HepG2 (cell line): ENCODE measurements around the gene GSTT2. TPM values are rescaled to one million over a fixed set of nuclear protein-coding genes. Genes with fewer than 3 reads are reported as not detected.
A peak's percentile ranks its signal among the peaks of the same experiment; 100 is the strongest.

Experiments used
- ATAC-seq: fragments of 200-7000 bp; cut with Tn5 transposase; 3 replicates; pipeline ENCODE4 v1.9.1; 2020; ENCODE audit warnings: mild to moderate bottlenecking, moderate library complexity
- BruUV-seq: library from RNA; stranded (reverse); fragments of 400-500 nt; replicated peaks from 2 replicates; lab custom pipeline; 2021; lab: Mats Ljungman, UMichigan
- CTCF ChIA-PET: fragments of 300-600 bp; formaldehyde crosslinking; extraction: SDS; loops from one replicate; lab custom pipeline; 2021; ENCODE audit warnings: low total read pairs, inconsistent platforms, low intra/inter-chr PET ratio; lab: Yijun Ruan, JAX
- POLR2A ChIA-PET: fragments of 350-600 bp; sonication (Branson Sonifier 250); formaldehyde crosslinking; loops from one replicate; lab custom pipeline; 2020; ENCODE audit warnings: antibody characterized with exemption, inconsistent platforms; lab: Yijun Ruan, JAX
- DNase-seq: peaks from one replicate; pipeline ENCODE4 v3.0.0-alpha.2; 2015; ENCODE audit warnings: low spot score
- FAIRE-seq: peaks from 3 replicates; lab custom pipeline; 2011; peaks lifted over from hg19 to GRCh38; lab: Jason Lieb, UNC
- H2AFZ ChIP-seq: one replicate; pipeline ENCODE4 v1.6.1; 2011; ENCODE audit warnings: low read length, inconsistent platforms
- H3K27ac ChIP-seq: fragments of 300-600 bp; 3 replicates; pipeline ENCODE4 v1.8.0; 2011; ENCODE audit warnings: mixed run types, mild to moderate bottlenecking, mixed read lengths, low read length, inconsistent platforms; ENCODE audit not compliant: insufficient read depth; ENCODE audit errors: extremely low read length
- H3K27me3 ChIP-seq, 2 experiments: fragments of 200-600 bp in 1 of 2; 2 replicates in 1 of 2; 3 replicates in 1 of 2; pipeline versions ENCODE4 v1.6.0 to v1.8.0; 2011; ENCODE audit warnings: low read length in 2 of 2, mild to moderate bottlenecking in 2 of 2, moderate library complexity in 2 of 2, inconsistent platforms in 1 of 2; ENCODE audit not compliant: insufficient read depth in 2 of 2, control insufficient read depth in 1 of 2
- H3K36me3 ChIP-seq, 2 experiments: fragments of 200-600 bp in 1 of 2; replicated peaks in 1 of 2; 2 replicates in 1 of 2; 3 replicates in 1 of 2; pipeline versions ENCODE4 v1.5.1 to v1.8.0; 2011; ENCODE audit warnings: low read length in 2 of 2, inconsistent platforms in 1 of 2; ENCODE audit not compliant: insufficient read depth in 2 of 2, control insufficient read depth in 1 of 2
- H3K4me1 ChIP-seq: 2 replicates; pipeline ENCODE4 v1.5.1; 2012; ENCODE audit warnings: low read length, inconsistent platforms; ENCODE audit not compliant: insufficient read depth
- H3K4me2 ChIP-seq: 2 replicates; pipeline ENCODE4 v1.6.0; 2011; ENCODE audit warnings: low read depth, low read length, inconsistent platforms
- H3K4me3 ChIP-seq, 3 experiments: fragments of 200-600 bp in 1 of 3; sonication (generic), shearing (Covaris generic) in 1 of 3; replicated peaks in 1 of 3; 2 replicates each; pipeline ENCODE4 v1.5.1; 2011 to 2016; ENCODE audit warnings: low read length in 3 of 3, inconsistent platforms in 2 of 3, low read depth in 2 of 3, mild to moderate bottlenecking in 2 of 3, control low read depth in 1 of 3, mixed read lengths in 1 of 3; ENCODE audit not compliant: insufficient read depth in 1 of 3
- H3K79me2 ChIP-seq: one replicate; pipeline ENCODE4 v1.6.1; 2011; ENCODE audit warnings: low read length, inconsistent platforms; ENCODE audit not compliant: insufficient read depth
- H3K9ac ChIP-seq: 2 replicates; pipeline ENCODE4 v1.6.0; 2011; ENCODE audit warnings: mild to moderate bottlenecking, low read depth, low read length, inconsistent platforms; ENCODE audit not compliant: insufficient read depth
- H3K9me3 ChIP-seq: 2 replicates; pipeline ENCODE4 v1.5.1; 2012; ENCODE audit warnings: mild to moderate bottlenecking, low read length
- H4K20me1 ChIP-seq: 2 replicates; pipeline ENCODE4 v1.6.0; 2011; ENCODE audit warnings: inconsistent platforms, mild to moderate bottlenecking, low read length, moderate library complexity; ENCODE audit not compliant: insufficient read depth
- CC2D1A ChIP-seq: sonication (generic); formaldehyde crosslinking; IDR thresholded peaks from 2 replicates; pipeline ENCODE4 v1.8.1; 2023; ENCODE audit warnings: mild to moderate bottlenecking, missing genetic modification reagents
- ETV6 ChIP-seq: sonication (generic); formaldehyde crosslinking; conservative IDR thresholded peaks from 2 replicates; pipeline ENCODE4 v1.4.0; 2020; ENCODE audit warnings: missing genetic modification reagents
- FLYWCH1 ChIP-seq: sonication (generic); formaldehyde crosslinking; IDR thresholded peaks from 2 replicates; pipeline ENCODE4 v1.8.1; 2023; ENCODE audit warnings: mild to moderate bottlenecking, missing genetic modification reagents
- JUNB ChIP-seq: sonication (generic); formaldehyde crosslinking; IDR thresholded peaks from 2 replicates; pipeline ENCODE4 v1.8.0; 2022; ENCODE audit warnings: missing genetic modification reagents, mild to moderate bottlenecking, borderline replicate concordance
- KDM5A ChIP-seq: fragments of 200-600 bp; sonication (generic); IDR thresholded peaks from 2 replicates; pipeline ENCODE4 v1.7.0; 2018; ENCODE audit warnings: antibody characterized with exemption, mild to moderate bottlenecking, low read length, borderline replicate concordance
- KLF13 ChIP-seq: sonication (generic); formaldehyde crosslinking; IDR thresholded peaks from 2 replicates; pipeline ENCODE4 v1.4.0; 2020; ENCODE audit warnings: mild to moderate bottlenecking, missing genetic modification reagents
- NR2F1 ChIP-seq, 2 experiments: fragments of 450-650 bp in 1 of 2; formaldehyde crosslinking in 1 of 2; IDR thresholded peaks; 2 replicates each; pipeline versions ENCODE4 v1.5.0 to v1.6.1; 2016 to 2020; ENCODE audit warnings: mild to moderate bottlenecking in 1 of 2, missing compliant biosample characterization in 1 of 2, missing genetic modification reagents in 1 of 2, moderate library complexity in 1 of 2
- SMARCC2 ChIP-seq: fragments of 450-650 bp; IDR thresholded peaks from 2 replicates; pipeline ENCODE4 v1.6.1; 2017; ENCODE audit warnings: antibody characterized with exemption, mild to moderate bottlenecking
- SSRP1 ChIP-seq: IDR thresholded peaks from 2 replicates; pipeline ENCODE4 v1.6.1; 2016; ENCODE audit warnings: control low read depth
- TEAD2 ChIP-seq: sonication (generic); formaldehyde crosslinking; IDR thresholded peaks from 2 replicates; pipeline ENCODE4 v1.9.0; 2021; ENCODE audit warnings: missing genetic modification reagents
- U2AF2 ChIP-seq: fragments of 200-400 bp; formaldehyde crosslinking; IDR thresholded peaks from 2 replicates; pipeline ENCODE4 v1.6.1; 2017; ENCODE audit warnings: low read depth, mild to moderate bottlenecking, low read length
- YEATS4 ChIP-seq: sonication (generic); formaldehyde crosslinking; IDR thresholded peaks from 2 replicates; pipeline ENCODE4 v1.4.0; 2020; ENCODE audit warnings: missing genetic modification reagents, borderline replicate concordance
- ZFY ChIP-seq: sonication (generic); formaldehyde crosslinking; IDR thresholded peaks from 2 replicates; pipeline ENCODE4 v1.4.0; 2020; ENCODE audit warnings: missing genetic modification reagents
- ZNF207 ChIP-seq: fragments of 450-650 bp; IDR thresholded peaks from 2 replicates; pipeline ENCODE4 v1.6.1; 2016; ENCODE audit warnings: antibody characterized with exemption, borderline replicate concordance
- ZNF263 ChIP-seq: sonication (generic); formaldehyde crosslinking; IDR thresholded peaks from 2 replicates; pipeline ENCODE4 v1.4.0; 2020; ENCODE audit warnings: missing genetic modification reagents
- ZNF33A ChIP-seq: sonication (generic); formaldehyde crosslinking; IDR thresholded peaks from 2 replicates; pipeline ENCODE4 v1.5.1; 2020; ENCODE audit warnings: missing genetic modification reagents, mild to moderate bottlenecking, moderate library complexity, borderline replicate concordance
- ZNF614 ChIP-seq: IDR thresholded peaks from 2 replicates; pipeline ENCODE4 v1.6.1; 2018; ENCODE audit warnings: missing biosample characterization, missing genetic modification reagents, inconsistent platforms, borderline replicate concordance
- WGBS: methylation state at CpG from one replicate; pipeline ENCODE4 v1.1.6; 2017; ENCODE audit warnings: low lambda C conversion rate; 5-methylcytosine and 5-hydroxymethylcytosine counted together
- in situ Hi-C: cut with HindIII; loops from 2 replicates; pipeline ENCODE4 v1.10.0; 2017; ENCODE audit warnings: low pct_unique_long_range_greater_than_20kb; ENCODE audit not compliant: extremely low pct_ligation_motif_present
- intact Hi-C: fragments of 100-400 bp; cut with micrococcal nuclease; formaldehyde crosslinking; loops from one replicate; pipeline ENCODE4 v1.10.0; 2022; ENCODE audit not compliant: unreplicated experiment
- polyA plus RNA-seq, 8 experiments: library from polyadenylated mRNA; depleted of rRNA in 3 of 8; stranded (reverse) in 7 of 8; unstranded in 1 of 8; fragments of >200 nt; fragmentation: Illumina TruSeq in 4 of 8; extraction: Trizol in 4 of 8; gene quantifications; 2 replicates each; pipeline versions ENCODE4 v1.2.1 to v1.2.3, GENCODE V29; 2011 to 2016; ENCODE audit warnings: low read depth in 4 of 8, missing spikeins in 1 of 8, mixed read lengths in 1 of 8; ENCODE audit not compliant: insufficient read depth in 1 of 8
- total RNA-seq, 5 experiments: library from RNA; depleted of rRNA; stranded (reverse); fragments of >200 nt; fragmentation: Illumina TruSeq; extraction: Trizol; gene quantifications; 2 replicates each; pipeline ENCODE4 v1.2.3, GENCODE V29; 2016; ENCODE audit warnings: low read depth in 1 of 5
- TF ChIP-seq, protein P1 (sequence below): sonication (generic); formaldehyde crosslinking; IDR thresholded peaks from 2 replicates; pipeline ENCODE4 v1.4.0; 2020; ENCODE audit warnings: missing genetic modification reagents, mild to moderate bottlenecking, borderline replicate concordance
- TF ChIP-seq, protein P2 (sequence below): fragments of 450-650 bp; IDR thresholded peaks from 2 replicates; pipeline ENCODE4 v1.6.1; 2016

Gene GSTT2
- total and polyA plus RNA-seq, 2 of the 13 experiments (the other 11 are each of a cell fraction or from before 2014, with no cell fraction given): not detected

DNA sequence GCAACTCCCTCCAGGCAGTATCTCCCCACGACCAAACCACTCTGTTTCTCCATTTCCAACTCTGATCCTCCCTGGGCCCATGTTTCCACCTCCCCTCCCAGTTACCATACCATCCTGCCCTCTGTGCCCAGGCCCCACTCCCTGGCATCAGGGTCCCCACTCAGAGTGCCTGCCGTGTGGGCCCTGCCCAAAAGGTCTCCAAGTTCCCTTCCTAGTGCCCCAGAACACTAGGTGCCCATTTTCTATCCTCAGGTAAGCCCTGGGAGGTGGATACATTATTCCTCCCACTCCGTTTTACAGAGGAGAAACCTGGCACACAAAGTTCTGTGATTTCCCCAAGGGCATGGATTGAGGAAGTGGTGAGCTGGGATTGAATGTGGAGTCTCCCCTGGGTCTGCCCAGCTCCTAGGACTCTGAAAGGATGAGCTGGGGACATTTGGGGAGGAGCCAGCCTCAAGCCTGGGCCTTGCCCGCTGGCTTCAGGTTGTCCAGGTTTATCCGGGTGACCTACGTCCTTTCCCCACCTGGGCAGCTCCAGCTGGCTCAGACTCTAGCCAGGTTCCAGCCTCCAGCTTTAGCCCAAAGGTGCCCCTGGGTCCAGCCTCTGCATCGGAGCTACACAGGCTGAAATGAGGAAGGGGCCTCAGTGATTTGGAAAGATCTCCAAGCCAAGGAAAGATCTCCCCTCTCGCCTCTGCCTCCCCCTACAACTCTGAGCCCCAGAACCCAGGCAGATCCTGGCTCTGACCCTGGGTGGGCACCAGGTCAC is 27.5 kb downstream of the GSTT2 start:
- no peak for ATAC-seq
- ChIA-PET CTCF (no interaction called here), POLR2A (no interaction called here)
- no peaks in the 10 kb centered on the region for H4K20me1 ChIP-seq
- H3K9ac ChIP-seq: peak overlapping the region; percentile 73
- H3K4me1 ChIP-seq: peaks cover 76% of the 10 kb centered on the region
- BruUV-seq: no TSS peak
- WGBS: 60% methylated on average over 7 of the region's 8 CpGs
- no peaks in the 10 kb centered on the region for H3K9me3 ChIP-seq
- H3K79me2 ChIP-seq: peaks cover 11% of the 10 kb centered on the region
- in situ Hi-C loops (loop anchor here (5.0 kb wide), 1 partner anchor 70 kb away; no protein-coding TSS in a partner anchor), intact Hi-C loops (no loop called here)
- H3K4me3 ChIP-seq: peak overlapping the region in 1 of 3 experiments; percentile 95; a peak in 1 of 6 replicates
- no peak for DNase-seq
- H3K27me3 ChIP-seq: no peaks in the 10 kb centered on the region; a peak in 1 of 5 replicates
- peak overlapping the region; percentile 87 for H3K27ac ChIP-seq
- H3K36me3 ChIP-seq: no peaks in the 10 kb centered on the region
- no peak overlapping the region for H2AFZ ChIP-seq
- peak overlapping the region; percentile 86 for H3K4me2 ChIP-seq
- no peak for FAIRE-seq
- no peak for TF ChIP-seq ZNF33A (CRISPR knock-in tag)
- no peak for TF ChIP-seq YEATS4 (CRISPR knock-in tag)
- no peak for TF ChIP-seq FLYWCH1 (CRISPR knock-in tag)
- no peak for TF ChIP-seq SMARCC2
- TF ChIP-seq NR2F1 (CRISPR knock-in tag; IDR thresholded peaks at IDR 0.05): no peak
- TF ChIP-seq, protein P1, sequence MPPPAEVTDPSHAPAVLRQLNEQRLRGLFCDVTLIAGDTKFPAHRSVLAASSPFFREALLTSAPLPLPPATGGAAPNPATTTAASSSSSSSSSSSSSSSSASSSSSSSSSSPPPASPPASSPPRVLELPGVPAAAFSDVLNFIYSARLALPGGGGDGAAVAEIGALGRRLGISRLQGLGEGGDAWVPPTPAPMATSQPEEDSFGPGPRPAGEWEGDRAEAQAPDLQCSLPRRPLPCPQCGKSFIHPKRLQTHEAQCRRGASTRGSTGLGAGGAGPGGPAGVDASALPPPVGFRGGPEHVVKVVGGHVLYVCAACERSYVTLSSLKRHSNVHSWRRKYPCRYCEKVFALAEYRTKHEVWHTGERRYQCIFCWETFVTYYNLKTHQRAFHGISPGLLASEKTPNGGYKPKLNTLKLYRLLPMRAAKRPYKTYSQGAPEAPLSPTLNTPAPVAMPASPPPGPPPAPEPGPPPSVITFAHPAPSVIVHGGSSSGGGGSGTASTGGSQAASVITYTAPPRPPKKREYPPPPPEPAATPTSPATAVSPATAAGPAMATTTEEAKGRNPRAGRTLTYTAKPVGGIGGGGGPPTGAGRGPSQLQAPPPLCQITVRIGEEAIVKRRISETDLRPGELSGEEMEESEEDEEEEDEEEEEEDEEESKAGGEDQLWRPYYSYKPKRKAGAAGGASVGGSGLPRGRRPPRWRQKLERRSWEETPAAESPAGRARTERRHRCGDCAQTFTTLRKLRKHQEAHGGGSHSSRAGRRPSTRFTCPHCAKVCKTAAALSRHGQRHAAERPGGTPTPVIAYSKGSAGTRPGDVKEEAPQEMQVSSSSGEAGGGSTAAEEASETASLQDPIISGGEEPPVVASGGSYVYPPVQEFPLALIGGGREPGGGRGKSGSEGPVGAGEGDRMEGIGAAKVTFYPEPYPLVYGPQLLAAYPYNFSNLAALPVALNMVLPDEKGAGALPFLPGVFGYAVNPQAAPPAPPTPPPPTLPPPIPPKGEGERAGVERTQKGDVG (CRISPR knock-in tag): peak; percentile 28; the same call in 1 of the 2 replicates
- TF ChIP-seq U2AF2: no peak
- TF ChIP-seq TEAD2: no peak
- no peak for TF ChIP-seq ZFY (CRISPR knock-in tag)
- TF ChIP-seq ZNF263 (CRISPR knock-in tag): 0 out of 2 replicates have a peak, but pooled peaks have one; percentile 27
- no peak for TF ChIP-seq ETV6 (CRISPR knock-in tag)
- no peak for TF ChIP-seq SSRP1
- no peak for TF ChIP-seq ZNF614 (CRISPR knock-in tag)
- TF ChIP-seq, protein P2, sequence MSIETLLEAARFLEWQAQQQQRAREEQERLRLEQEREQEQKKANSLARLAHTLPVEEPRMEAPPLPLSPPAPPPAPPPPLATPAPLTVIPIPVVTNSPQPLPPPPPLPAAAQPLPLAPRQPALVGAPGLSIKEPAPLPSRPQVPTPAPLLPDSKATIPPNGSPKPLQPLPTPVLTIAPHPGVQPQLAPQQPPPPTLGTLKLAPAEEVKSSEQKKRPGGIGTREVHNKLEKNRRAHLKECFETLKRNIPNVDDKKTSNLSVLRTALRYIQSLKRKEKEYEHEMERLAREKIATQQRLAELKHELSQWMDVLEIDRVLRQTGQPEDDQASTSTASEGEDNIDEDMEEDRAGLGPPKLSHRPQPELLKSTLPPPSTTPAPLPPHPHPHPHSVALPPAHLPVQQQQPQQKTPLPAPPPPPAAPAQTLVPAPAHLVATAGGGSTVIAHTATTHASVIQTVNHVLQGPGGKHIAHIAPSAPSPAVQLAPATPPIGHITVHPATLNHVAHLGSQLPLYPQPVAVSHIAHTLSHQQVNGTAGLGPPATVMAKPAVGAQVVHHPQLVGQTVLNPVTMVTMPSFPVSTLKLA: no peak
- TF ChIP-seq ZNF207: no peak
- 0 out of 2 replicates have a peak, but pooled peaks have one; percentile 28 for TF ChIP-seq JUNB (CRISPR knock-in tag)
- TF ChIP-seq KDM5A: no peak
- TF ChIP-seq KLF13 (CRISPR knock-in tag): no peak
- no peak for TF ChIP-seq CC2D1A (CRISPR knock-in tag)
